HCT116 (cell line): ENCODE measurements around the gene TAS2R10. TPM values are rescaled to one million over a fixed set of nuclear protein-coding genes. Genes with fewer than 3 reads are reported as not detected.

ENCODE experiments used
- ATAC-seq: fragments of 200-7000 bp; cut with Tn5 transposase; 2 replicates; pipeline ENCODE4 v1.9.1; 2020; ENCODE audit warnings: mild to moderate bottlenecking, moderate library complexity
- BruUV-seq: library from RNA; stranded (reverse); fragments of 400-500 nt; replicated peaks from 2 replicates; lab custom pipeline; 2021; lab: Mats Ljungman, UMichigan
- CTCF ChIA-PET: fragments of 300-600 bp; sonication (Branson Sonifier 250); formaldehyde crosslinking; loops from one replicate; lab custom pipeline; 2021; ENCODE audit warnings: antibody characterized with exemption; lab: Charles Lee
- POLR2A ChIA-PET: fragments of 300-600, 350-600 bp; sonication (Branson Sonifier 250); formaldehyde crosslinking; loops from one replicate; lab custom pipeline; 2021; ENCODE audit warnings: antibody characterized with exemption; lab: Charles Lee
- RAD21 ChIA-PET, 2 experiments: fragments of 300-600 bp; sonication (Branson Sonifier 250); formaldehyde crosslinking; loops; one replicate each; lab custom pipeline; 2023; ENCODE audit warnings: low total read pairs in 2 of 2; ENCODE audit not compliant: uncharacterized antibody in 2 of 2, unreplicated experiment in 2 of 2, low non-redundant PET in 1 of 2; lab: Charles Lee
- DNase-seq: peaks from one replicate; pipeline ENCODE4 v3.0.0-alpha.2; 2010; ENCODE audit warnings: low read depth, low spot score
- H2AFZ ChIP-seq: fragments of 200-600 bp; shearing (Covaris generic), sonication (generic); 2 replicates; pipeline ENCODE4 v1.6.1; 2017; ENCODE audit warnings: low read depth, mixed run types, mixed read lengths, antibody characterized with exemption, low read length; ENCODE audit not compliant: poor library complexity, severe bottlenecking
- H3K27ac ChIP-seq: 2 replicates; pipeline ENCODE4 v1.5.1; 2012; ENCODE audit warnings: low read depth, low read length
- H3K27me3 ChIP-seq: fragments of 200-600 bp; sonication (generic); 2 replicates; pipeline ENCODE4 v1.6.1; 2016; ENCODE audit warnings: mixed run types, low read length, mixed read lengths; ENCODE audit not compliant: insufficient read depth
- H3K36me3 ChIP-seq, 2 experiments: fragments of 200-500 bp in 1 of 2; fragments of 200-600 bp in 1 of 2; sonication (Bioruptor generic) in 1 of 2; sonication (generic) in 1 of 2; 2 replicates each; pipeline versions ENCODE4 v1.5.1 to v1.6.1; 2014 to 2016; ENCODE audit warnings: low read length in 2 of 2, inconsistent platforms in 1 of 2, mixed read lengths in 1 of 2, mixed run types in 1 of 2; ENCODE audit not compliant: insufficient read depth in 2 of 2, control insufficient read depth in 1 of 2
- H3K4me1 ChIP-seq, 2 experiments: fragments of 200-600 bp in 1 of 2; sonication (generic) in 1 of 2; 2 replicates each; pipeline versions ENCODE4 v1.5.1 to v1.6.1; 2012 to 2017; ENCODE audit warnings: low read length in 2 of 2, inconsistent platforms in 1 of 2, mild to moderate bottlenecking in 1 of 2, mixed read lengths in 1 of 2, mixed run types in 1 of 2, moderate library complexity in 1 of 2; ENCODE audit not compliant: insufficient read depth in 2 of 2, control insufficient read depth in 1 of 2
- H3K4me2 ChIP-seq: fragments of 200-600 bp; sonication (generic); 2 replicates; pipeline ENCODE4 v1.6.1; 2017; ENCODE audit warnings: mixed run types, low read length, mixed read lengths
- H3K4me3 ChIP-seq, 2 experiments: fragments of 200-600 bp in 1 of 2; sonication (generic) in 1 of 2; replicated peaks in 1 of 2; 2 replicates each; pipeline ENCODE4 v1.5.1; 2011 to 2016; ENCODE audit warnings: low read length in 2 of 2, control low read depth in 1 of 2, low read depth in 1 of 2, mild to moderate bottlenecking in 1 of 2, mixed read lengths in 1 of 2, mixed run types in 1 of 2
- H3K79me2 ChIP-seq: fragments of 200-600 bp; sonication (generic); 2 replicates; pipeline ENCODE4 v1.6.1; 2017; ENCODE audit warnings: mild to moderate bottlenecking, mixed run types, low read length, moderate library complexity, mixed read lengths; ENCODE audit not compliant: insufficient read depth
- H3K9ac ChIP-seq: fragments of 200-600 bp; sonication (generic); 2 replicates; pipeline ENCODE4 v1.6.1; 2016; ENCODE audit warnings: low read length, mixed read lengths
- H3K9me2 ChIP-seq: fragments of 200-600 bp; sonication (generic), shearing (Covaris generic); 2 replicates; pipeline ENCODE4 v1.6.1; 2017; ENCODE audit warnings: mixed run types, mild to moderate bottlenecking, moderate library complexity; ENCODE audit not compliant: insufficient read depth
- H3K9me3 ChIP-seq, 2 experiments: fragments of 200-500 bp in 1 of 2; fragments of 200-600 bp in 1 of 2; sonication (Bioruptor generic) in 1 of 2; sonication (generic) in 1 of 2; 2 replicates each; pipeline ENCODE4 v1.6.1; 2014 to 2017; ENCODE audit warnings: low read length in 2 of 2, mixed read lengths in 2 of 2, inconsistent platforms in 1 of 2, low read depth in 1 of 2, mild to moderate bottlenecking in 1 of 2, mixed run types in 1 of 2, moderate library complexity in 1 of 2; ENCODE audit not compliant: control insufficient read depth in 1 of 2, insufficient read depth in 1 of 2
- H4K20me1 ChIP-seq: fragments of 200-600 bp; sonication (generic), shearing (Covaris generic); 2 replicates; pipeline ENCODE4 v1.6.1; 2017; ENCODE audit warnings: mixed run types, mild to moderate bottlenecking, moderate library complexity; ENCODE audit not compliant: insufficient read depth
- CBX3 ChIP-seq: IDR thresholded peaks from 2 replicates; pipeline ENCODE4 v1.6.1; 2012; ENCODE audit warnings: low read depth
- CTCF ChIP-seq, 3 experiments: fragments of 200-600 bp in 1 of 3; sonication (generic) in 1 of 3; IDR thresholded peaks in 2 of 3; conservative IDR thresholded peaks in 1 of 3; 2 replicates each; pipeline ENCODE4 v1.5.1; 2012 to 2017; ENCODE audit warnings: low read depth in 2 of 3, low read length in 2 of 3, antibody characterized with exemption in 1 of 3, borderline replicate concordance in 1 of 3, control low read depth in 1 of 3, mild to moderate bottlenecking in 1 of 3, mixed read lengths in 1 of 3, mixed run types in 1 of 3, moderate library complexity in 1 of 3; ENCODE audit not compliant: insufficient read depth in 1 of 3
- EZH2 ChIP-seq: fragments of 200-600 bp; sonication (generic); IDR thresholded peaks from 2 replicates; pipeline ENCODE4 v1.6.1; 2017; ENCODE audit warnings: antibody characterized with exemption, mixed run types
- EZH2phosphoT487 ChIP-seq: fragments of 200-600 bp; IDR thresholded peaks from 2 replicates; pipeline ENCODE4 v1.6.1; 2018; ENCODE audit warnings: antibody characterized with exemption, borderline replicate concordance
- FOSL1 ChIP-seq: IDR thresholded peaks from 2 replicates; pipeline ENCODE4 v1.6.1; 2012; ENCODE audit warnings: low read depth
- JUND ChIP-seq: IDR thresholded peaks from 2 replicates; pipeline ENCODE4 v1.6.1; 2012
- POLR2A ChIP-seq: IDR thresholded peaks from 2 replicates; pipeline ENCODE4 v1.7.0; 2011; ENCODE audit warnings: borderline replicate concordance; ENCODE audit not compliant: insufficient read depth, insufficient read length; ENCODE audit errors: extremely low read depth
- POLR2AphosphoS5 ChIP-seq: IDR thresholded peaks from 2 replicates; pipeline ENCODE4 v1.6.1; 2011; ENCODE audit warnings: mild to moderate bottlenecking, low read depth, low read length, moderate library complexity
- REST ChIP-seq: IDR thresholded peaks from 2 replicates; pipeline ENCODE4 v1.6.1; 2012; ENCODE audit warnings: low read depth
- SIN3A ChIP-seq: IDR thresholded peaks from 2 replicates; pipeline ENCODE4 v1.6.1; 2012; ENCODE audit warnings: low read depth
- SP1 ChIP-seq: IDR thresholded peaks from 2 replicates; pipeline ENCODE4 v1.6.1; 2012; ENCODE audit warnings: low read depth
- TCF7L2 ChIP-seq: IDR thresholded peaks from 2 replicates; pipeline ENCODE4 v1.7.0; 2011; ENCODE audit warnings: borderline replicate concordance, inconsistent platforms; ENCODE audit not compliant: insufficient read depth, insufficient read length; ENCODE audit errors: extremely low read depth
- YY1 ChIP-seq: IDR thresholded peaks from 2 replicates; pipeline ENCODE4 v1.6.1; 2011; ENCODE audit warnings: low read length, low read depth, moderate library complexity, mild to moderate bottlenecking; ENCODE audit not compliant: insufficient replicate concordance; ENCODE audit errors: extremely low read depth
- intact Hi-C: fragments of 100-400 bp; cut with micrococcal nuclease; formaldehyde crosslinking; loops from 2 replicates; pipeline ENCODE4 v1.10.0; 2022
- total RNA-seq: library from RNA; stranded (reverse); gene quantifications from one replicate; pipeline ENCODE4 v1.2.1, GENCODE V29; 2021; ENCODE audit not compliant: unreplicated experiment

TAS2R10 gene
- total RNA-seq, 1 experiment from 2014 or later, result 0.81 TPM

- ChIA-PET RAD21 (no interaction called here), POLR2A (no interaction called here), CTCF (no interaction called here)
- DNase-seq (no peak), ATAC-seq (no peak)
- Histone ChIP-seq H3K27me3 (no peaks in the 10 kb centered on the region), H3K36me3 (no peaks in the 10 kb centered on the region), H2AFZ (no peak overlapping the region), H3K79me2 (no peaks in the 10 kb centered on the region), H4K20me1 (no peaks in the 10 kb centered on the region), H3K9me2 (no peaks in the 10 kb centered on the region), H3K4me1 (no peaks in the 10 kb centered on the region), H3K27ac (no peak overlapping the region), H3K4me3 (no peak overlapping the region), H3K4me2 (no peak overlapping the region), H3K9me3 (no peaks in the 10 kb centered on the region), H3K9ac (no peak overlapping the region)
- intact Hi-C loops, result no loop called here
- no TSS peak for BruUV-seq
- TF ChIP-seq CBX3, result no peak
- TF ChIP-seq EZH2phosphoT487, result no peak
- no peak for TF ChIP-seq EZH2
- TF ChIP-seq POLR2AphosphoS5, result no peak
- no peak for TF ChIP-seq TCF7L2
- TF ChIP-seq FOSL1, result no peak
- no peak for TF ChIP-seq JUND
- no peak for TF ChIP-seq YY1
Measured at GRCh38 chr12:10829994-10830393, 3.8 kb upstream of the TAS2R10 start.

DNA sequence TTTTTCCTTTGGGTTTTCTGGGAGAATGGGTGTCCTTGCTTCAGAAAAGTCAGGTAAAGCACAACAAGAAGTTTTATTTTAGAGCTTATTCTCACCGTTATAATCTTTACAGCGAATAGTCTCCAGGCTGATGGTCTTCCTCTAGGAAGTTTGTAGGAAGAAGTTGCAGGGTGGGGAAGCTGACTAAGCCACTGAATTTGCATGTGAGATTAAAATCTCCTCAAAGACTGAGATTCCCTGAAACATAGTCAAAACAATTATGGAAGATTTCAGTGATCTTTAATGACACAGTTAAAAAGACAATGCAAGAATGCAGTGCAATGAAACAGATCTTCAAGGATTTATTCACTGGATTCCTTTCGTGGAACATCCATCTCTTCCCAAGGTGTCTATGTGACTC is 1.2 kb downstream of the TAS2R10 start:
- no peak overlapping the region for H3K4me3 ChIP-seq
- DNase-seq (no peak), ATAC-seq (no peak)
- H3K79me2 ChIP-seq, result no peaks in the 10 kb centered on the region
- H3K4me1 ChIP-seq, result no peaks in the 10 kb centered on the region
- H3K27ac ChIP-seq, result no peak overlapping the region
- no peaks in the 10 kb centered on the region for H3K27me3 ChIP-seq
- POLR2A ChIA-PET, result no interaction called here
- no peaks in the 10 kb centered on the region for H3K36me3 ChIP-seq
- CTCF ChIA-PET, result no interaction called here
- no peaks in the 10 kb centered on the region for H3K9me2 ChIP-seq
- BruUV-seq, result no TSS peak
- intact Hi-C loops, result no loop called here
- H3K4me2 ChIP-seq, result no peak overlapping the region
- no peak overlapping the region for H2AFZ ChIP-seq
- H3K9me3 ChIP-seq, result no peaks in the 10 kb centered on the region
- H4K20me1 ChIP-seq, result no peaks in the 10 kb centered on the region
- RAD21 ChIA-PET, result no interaction called here
- no peak overlapping the region for H3K9ac ChIP-seq
- TF ChIP-seq POLR2A (no peak), SIN3A (no peak), SP1 (no peak), JUND (no peak), FOSL1 (no peak), YY1 (no peak), REST (no peak), CTCF (IDR thresholded peaks at IDR 0.05 in 2 of 3, conservative IDR thresholded peaks at IDR 0.05 in 1 of 3; ENCODE audit: borderline replicate concordance in 1 of 3, insufficient read depth in 1 of 3, low read depth in 2 of 3, low read length in 2 of 3) (no peak)
